C4-2B (cell line): Measurements from ENCODE around the gene SEPTIN2.

Experiments
- ZFX ChIP-seq: fragments of 450-650 bp; IDR thresholded peaks from 2 replicates; pipeline ENCODE4 v1.6.1; 2017
- TF ChIP-seq, protein P1 (sequence below): fragments of 450-650 bp; conservative IDR thresholded peaks from 2 replicates; pipeline ENCODE4 v1.5.1; 2017; ENCODE audit warnings: mild to moderate bottlenecking

DNA sequence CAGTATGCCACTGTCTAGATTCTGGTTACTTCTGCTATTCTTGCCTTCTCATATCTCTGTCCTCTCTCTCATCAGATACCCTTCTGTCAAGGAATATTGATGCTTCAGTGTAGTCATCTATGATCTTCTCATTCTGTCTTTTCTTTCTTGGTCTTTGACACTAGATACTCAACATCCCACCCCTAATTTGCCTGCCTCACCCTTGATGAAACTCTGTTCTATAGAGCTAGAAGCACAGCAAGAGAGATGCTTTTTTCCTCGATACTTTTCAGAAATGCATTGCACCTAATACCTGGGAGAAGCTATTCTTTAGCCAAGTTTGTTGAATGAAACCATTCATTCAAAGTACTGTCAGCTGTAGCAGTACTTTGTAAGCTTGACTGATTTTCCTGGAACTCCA, 9.5 kb downstream of the SEPTIN2 start:
- TF ChIP-seq, protein P1, sequence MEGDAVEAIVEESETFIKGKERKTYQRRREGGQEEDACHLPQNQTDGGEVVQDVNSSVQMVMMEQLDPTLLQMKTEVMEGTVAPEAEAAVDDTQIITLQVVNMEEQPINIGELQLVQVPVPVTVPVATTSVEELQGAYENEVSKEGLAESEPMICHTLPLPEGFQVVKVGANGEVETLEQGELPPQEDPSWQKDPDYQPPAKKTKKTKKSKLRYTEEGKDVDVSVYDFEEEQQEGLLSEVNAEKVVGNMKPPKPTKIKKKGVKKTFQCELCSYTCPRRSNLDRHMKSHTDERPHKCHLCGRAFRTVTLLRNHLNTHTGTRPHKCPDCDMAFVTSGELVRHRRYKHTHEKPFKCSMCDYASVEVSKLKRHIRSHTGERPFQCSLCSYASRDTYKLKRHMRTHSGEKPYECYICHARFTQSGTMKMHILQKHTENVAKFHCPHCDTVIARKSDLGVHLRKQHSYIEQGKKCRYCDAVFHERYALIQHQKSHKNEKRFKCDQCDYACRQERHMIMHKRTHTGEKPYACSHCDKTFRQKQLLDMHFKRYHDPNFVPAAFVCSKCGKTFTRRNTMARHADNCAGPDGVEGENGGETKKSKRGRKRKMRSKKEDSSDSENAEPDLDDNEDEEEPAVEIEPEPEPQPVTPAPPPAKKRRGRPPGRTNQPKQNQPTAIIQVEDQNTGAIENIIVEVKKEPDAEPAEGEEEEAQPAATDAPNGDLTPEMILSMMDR: no peak
- no peak for TF ChIP-seq ZFX
